GM12878 (cell line): Measurements from ENCODE around the gene KIF9. TPM values are rescaled to one million over a fixed set of nuclear protein-coding genes. Genes with fewer than 3 reads are reported as not detected.
A peak's percentile ranks its signal among the peaks of the same experiment; 100 is the strongest.

Source experiments
- ATAC-seq: fragments of 200-7000 bp; cut with Tn5 transposase; 3 replicates; pipeline ENCODE4 v1.9.1; 2020; ENCODE audit warnings: mild to moderate bottlenecking, moderate library complexity
- Bru-seq: library from RNA; stranded (reverse); fragments of 400-500 nt; gene quantifications from one replicate; lab custom pipeline; 2021; lab: Mats Ljungman, UMichigan
- BruChase-seq, 2 experiments: library from RNA; stranded (reverse); fragments of 400-500 nt; gene quantifications; one replicate each; lab custom pipeline; 2021; lab: Mats Ljungman, UMichigan
- BruUV-seq: library from RNA; stranded (reverse); fragments of 400-500 nt; replicated peaks from 2 replicates; lab custom pipeline; 2021; lab: Mats Ljungman, UMichigan
- CTCF ChIA-PET: fragments of 300-600 bp; sonication (Branson Sonifier 250); formaldehyde crosslinking; extraction: SDS; loops from one replicate; lab custom pipeline; 2021; ENCODE audit warnings: inconsistent platforms; lab: Yijun Ruan, JAX
- POLR2A ChIA-PET: fragments of 350-600 bp; formaldehyde crosslinking; extraction: SDS; loops from one replicate; lab custom pipeline; 2021; ENCODE audit warnings: inconsistent platforms; lab: Charles Lee
- RAD21 ChIA-PET: fragments of 300-600 bp; sonication (Branson Sonifier 250); formaldehyde crosslinking; loops from one replicate; lab custom pipeline; 2023; ENCODE audit warnings: antibody characterized with exemption; ENCODE audit not compliant: unreplicated experiment; lab: Charles Lee
- SMC1A ChIA-PET: fragments of 300-600 bp; sonication (Branson Sonifier 250); formaldehyde crosslinking; loops from one replicate; lab custom pipeline; 2023; ENCODE audit not compliant: unreplicated experiment, uncharacterized antibody; lab: Charles Lee
- DNase-seq: peaks from one replicate; pipeline ENCODE4 v3.0.0-alpha.2; 2011; ENCODE audit warnings: low read depth, low spot score
- FAIRE-seq: peaks from 3 replicates; lab custom pipeline; 2011; peaks lifted over from hg19 to GRCh38; lab: Jason Lieb, UNC
- H2AFZ ChIP-seq: 2 replicates; pipeline ENCODE4 v1.6.0; 2011; ENCODE audit warnings: low read depth, low read length, control low read depth; ENCODE audit not compliant: control insufficient read depth
- H3K27ac ChIP-seq: 2 replicates; pipeline ENCODE4 v1.5.1; 2011; ENCODE audit warnings: control low read depth; ENCODE audit not compliant: control insufficient read depth, insufficient read depth
- H3K27me3 ChIP-seq, 2 experiments: replicated peaks in 1 of 2; 2 replicates each; pipeline versions ENCODE4 v1.6.0 to v1.6.1; 2011; ENCODE audit warnings: low read length in 1 of 2; ENCODE audit not compliant: control insufficient read depth in 2 of 2, insufficient read depth in 2 of 2
- H3K36me3 ChIP-seq, 2 experiments: 2 replicates each; pipeline ENCODE4 v1.5.1; 2011; ENCODE audit warnings: low read length in 1 of 2; ENCODE audit not compliant: control insufficient read depth in 2 of 2, insufficient read depth in 2 of 2
- H3K4me1 ChIP-seq: 2 replicates; pipeline ENCODE4 v1.6.1; 2011; ENCODE audit warnings: mild to moderate bottlenecking, low read length, moderate library complexity, mixed read lengths; ENCODE audit not compliant: control insufficient read depth, insufficient read depth
- H3K4me2 ChIP-seq: 2 replicates; pipeline ENCODE4 v1.6.0; 2011; ENCODE audit warnings: control low read depth; ENCODE audit not compliant: control insufficient read depth, insufficient read depth
- H3K4me3 ChIP-seq: fragments of 200-600 bp; sonication (generic); 2 replicates; pipeline ENCODE4 v1.5.1; 2016
- H3K79me2 ChIP-seq: 2 replicates; pipeline ENCODE4 v1.6.0; 2011; ENCODE audit warnings: low read length; ENCODE audit not compliant: control insufficient read depth, insufficient read depth
- H3K9ac ChIP-seq: 2 replicates; pipeline ENCODE4 v1.8.0; 2011; ENCODE audit warnings: low read length, control low read depth, mixed read lengths; ENCODE audit not compliant: control insufficient read depth, insufficient read depth
- H3K9me3 ChIP-seq: replicated peaks from 3 replicates; pipeline ENCODE4 v1.5.1; 2011; ENCODE audit warnings: mild to moderate bottlenecking, low read length; ENCODE audit not compliant: control insufficient read depth, insufficient read depth
- H4K20me1 ChIP-seq: 2 replicates; pipeline ENCODE4 v1.6.0; 2011; ENCODE audit not compliant: control insufficient read depth, insufficient read depth
- BCL3 ChIP-seq: IDR thresholded peaks from 2 replicates; pipeline ENCODE4 v1.6.1; 2011; ENCODE audit warnings: borderline replicate concordance, low read depth, mild to moderate bottlenecking, moderate library complexity, low read length; ENCODE audit not compliant: insufficient read depth, poor library complexity, severe bottlenecking
- CBFB ChIP-seq: IDR thresholded peaks from 2 replicates; pipeline ENCODE4 v1.6.1; 2016; ENCODE audit warnings: antibody characterized with exemption, low read depth
- CREB1 ChIP-seq: IDR thresholded peaks from 2 replicates; pipeline ENCODE4 v1.6.1; 2012; ENCODE audit warnings: low read depth, mild to moderate bottlenecking, inconsistent platforms
- E2F8 ChIP-seq: fragments of 450-650 bp; IDR thresholded peaks from 2 replicates; pipeline ENCODE4 v1.6.1; 2018; ENCODE audit warnings: mild to moderate bottlenecking, low read depth, moderate library complexity; ENCODE audit not compliant: partially characterized antibody
- NFYA ChIP-seq: IDR thresholded peaks from 2 replicates; pipeline ENCODE4 v1.6.1; 2011; ENCODE audit warnings: low read depth, mild to moderate bottlenecking, low read length, improper control_type of control experiment, borderline replicate concordance
- PAX8 ChIP-seq: fragments of 450-650 bp; IDR thresholded peaks from 2 replicates; pipeline ENCODE4 v1.6.1; 2017; ENCODE audit warnings: mild to moderate bottlenecking, moderate library complexity
- SMC3 ChIP-seq: IDR thresholded peaks from 2 replicates; pipeline ENCODE4 v1.6.1; 2011; ENCODE audit warnings: low read length, improper control_type of control experiment, borderline replicate concordance
- SREBF2 ChIP-seq: IDR thresholded peaks from 2 replicates; pipeline ENCODE4 v1.6.1; 2012; ENCODE audit warnings: mild to moderate bottlenecking, low read length
- ZNF274 ChIP-seq: IDR thresholded peaks from one replicate; pipeline ENCODE4 v1.8.0; 2011; ENCODE audit not compliant: insufficient read length, insufficient read depth
- ZNF622 ChIP-seq: fragments of 450-650 bp; IDR thresholded peaks from 2 replicates; pipeline ENCODE4 v1.6.1; 2017; ENCODE audit warnings: mild to moderate bottlenecking, inconsistent platforms
- WGBS: methylation state at CpG from one replicate; pipeline ENCODE4 v1.1.6; 2016; ENCODE audit warnings: low lambda C conversion rate; ENCODE audit not compliant: insufficient replicate concordance, insufficient coverage; ENCODE audit errors: missing lambda C conversion rate; 5-methylcytosine and 5-hydroxymethylcytosine counted together
- in situ Hi-C: fragments of 300-500 bp; cut with MboI; formaldehyde crosslinking; loops from 9 replicates; pipeline ENCODE4 v1.14.3; 2018; ENCODE audit warnings: mixed read lengths
- intact Hi-C: fragments of 100-400 bp; cut with micrococcal nuclease; formaldehyde crosslinking; loops from one replicate; pipeline ENCODE4 v1.14.2; 2022; ENCODE audit not compliant: unreplicated experiment
- long read RNA-seq, 2 experiments: library from polyadenylated mRNA; unstranded; transcript quantifications; one replicate each; pipeline ENCODE4 v2.0.0, GENCODE V29; 2019 to 2020
- polyA minus RNA-seq, 3 experiments: library from RNA; depleted of rRNA, polyadenylated mRNA; stranded (reverse); fragments of >200 nt; gene quantifications; 2 replicates each; pipeline ENCODE4 v1.2.3, GENCODE V29; 2011
- polyA plus RNA-seq, 11 experiments: library from polyadenylated mRNA; depleted of rRNA in 4 of 11; unstranded in 6 of 11; stranded (reverse) in 5 of 11; fragments of >200 nt; fragmentation: Nextera tagmentation in 4 of 11; fragmentation: Illumina TruSeq in 1 of 11; extraction: Ambion mirVana in 4 of 11; extraction: Trizol in 1 of 11; gene quantifications; 1 replicate in 1 of 11; 2 replicates in 10 of 11; pipeline versions ENCODE4 v1.2.1 to v1.2.3, GENCODE V29; 2011 to 2016; ENCODE audit warnings: inconsistent platforms in 2 of 11, missing spikeins in 2 of 11, low read depth in 1 of 11
- total RNA-seq, 4 experiments: library from RNA; depleted of rRNA in 3 of 4; stranded (reverse); fragments of >200 nt in 3 of 4; fragmentation: Illumina TruSeq in 1 of 4; extraction: Trizol in 1 of 4; gene quantifications; 2 replicates each; pipeline versions ENCODE4 v1.2.1 to v1.2.3, GENCODE V29; 2013 to 2021

The KIF9 gene
- total RNA-seq (2013; cell fraction: nucleolus; rRNA removed) = 4.6 and 5.2 TPM in 2 replicates
- total RNA-seq (2014; rRNA removed) = 4.6 and 6.8 TPM in 2 replicates
- 4.1 and 5.2 TPM in 2 replicates for total RNA-seq (2014; rRNA removed; fragmentation: Illumina TruSeq; extraction: Trizol)
- total RNA-seq (2021) = 4.6 and 6.3 TPM in 2 replicates
- polyA plus RNA-seq (2011; ENCODE audit: low read depth) = 2.3 TPM
- 5.3 and 6.7 TPM in 2 replicates for polyA plus RNA-seq (2011; rRNA removed)
- polyA plus RNA-seq (2011; cell fraction: cytosol; rRNA removed) = 4.0 and 4.5 TPM in 2 replicates
- polyA plus RNA-seq (2011; cell fraction: nucleus; rRNA removed) = 5.0 and 5.5 TPM in 2 replicates
- polyA plus RNA-seq (2012) = 3.8 and 4.6 TPM in 2 replicates
- polyA plus RNA-seq (2014; fragmentation: Illumina TruSeq; extraction: Trizol) = 2.7 and 3.0 TPM in 2 replicates
- 1 to 10 TPM; 7.6 to 8.0 TPM for polyA plus RNA-seq (2014; fragmentation: Nextera tagmentation; extraction: Ambion mirVana)
- 5.4 TPM in 2 replicates for polyA plus RNA-seq (2014; rRNA removed)
- polyA plus RNA-seq (2016; fragmentation: Nextera tagmentation; extraction: Ambion mirVana) = 10 to 100 TPM in 1 of 2 experiments, 1 to 10 TPM in 1; 8.2 to 10.2 TPM
- polyA minus RNA-seq (2011; rRNA and poly(A)+ RNA removed) = 2.0 and 2.6 TPM in 2 replicates
- polyA minus RNA-seq (2011; cell fraction: cytosol; rRNA and poly(A)+ RNA removed) = 2.3 and 3.5 TPM in 2 replicates
- 3.5 and 3.9 TPM in 2 replicates for polyA minus RNA-seq (2011; cell fraction: nucleus; rRNA and poly(A)+ RNA removed)
- Bru-seq, nascent RNA = percentile 44 among the genes with signal in this experiment
- BruChase-seq, experiment 1, labeled RNA remaining after a 6-hour chase = percentile 34 among the genes with signal in this experiment
- BruChase-seq, experiment 2, labeled RNA remaining after a 2-hour chase = percentile 40 among the genes with signal in this experiment
- long read RNA-seq, experiment 1, partial matches to known transcripts = 0 of 2 reads
- long read RNA-seq, experiment 1, other reads (novel, unspliced or antisense) = 1 of 2 reads
- long read RNA-seq, experiment 2, transcript KIF9-205 (3 exons, 633 nt) = major isoform, 7 of 26 reads
- long read RNA-seq, experiment 2, partial matches to known transcripts = 3 of 26 reads
- long read RNA-seq, experiment 2, other reads (novel, unspliced or antisense) = 11 of 26 reads

GRCh38 chr3:47282424-47283192, at the start of gene KIF9, which contains the start of gene KLHL18:
Gene KIF9, minus strand, starts transcription at chr3:47282799. Its CDS starts 5,425 bp downstream, at chr3:47277374.
Gene KLHL18, plus strand, starts transcription at chr3:47282944. Its CDS starts 22 bp downstream, at chr3:47282966.
- H3K9me3 ChIP-seq = no peaks in the 10 kb centered on the region
- no TSS peak for BruUV-seq
- peak within 1 kb of the TSS; percentile 74 for H3K4me2 ChIP-seq
- peaks cover 46% of the 10 kb centered on the region for H3K79me2 ChIP-seq
- peak within 1 kb of the TSS; percentile 92 for H3K27ac ChIP-seq
- POLR2A ChIA-PET = interaction anchor here (1.0 to 2.0 kb wide), 7 partner anchors 10 to 118 kb away, joined by 3 to 15 read pairs (median 4); partner anchors contain the start of genes PTPN23 and SETD2
- WGBS = under 1% methylated on average over 67 of the region's 82 CpGs
- FAIRE-seq = peak; percentile 74
- peak; percentile 90 for ATAC-seq
- H3K4me3 ChIP-seq = peak within 1 kb of the TSS; percentile 95
- H3K9ac ChIP-seq = peak within 1 kb of the TSS; percentile 78
- no peaks in the 10 kb centered on the region for H3K36me3 ChIP-seq
- H3K4me1 ChIP-seq = peaks cover 12% of the 10 kb centered on the region
- RAD21 ChIA-PET = interaction anchor here (0.6 to 3.2 kb wide), 10 partner anchors 8 to 118 kb away, joined by 3 to 14 read pairs (median 5); partner anchors contain the start of gene SETD2
- intact Hi-C loops = loop anchor here (1.0 to 10.0 kb wide), 4 partner anchors 42 to 120 kb away; no protein-coding TSS in a partner anchor
- in situ Hi-C loops = no loop called here
- CTCF ChIA-PET = interaction anchor here (0.7 to 3.9 kb wide), 9 partner anchors 9 to 356 kb away, joined by 3 to 21 read pairs (median 4); partner anchors contain the start of gene SETD2
- H3K27me3 ChIP-seq = no peaks in the 10 kb centered on the region
- no peaks in the 10 kb centered on the region for H4K20me1 ChIP-seq
- peak within 1 kb of the TSS; percentile 95 for H2AFZ ChIP-seq
- peak; percentile 89 for DNase-seq
- SMC1A ChIA-PET = interaction anchor here (0.9 to 2.4 kb wide), 8 partner anchors 10 to 117 kb away, joined by 3 to 30 read pairs (median 4); no protein-coding TSS in a partner anchor
- TF ChIP-seq E2F8 (peak; percentile 95), CBFB (no peak; the same call in 1 of the 2 replicates), ZNF274 (no peak), SMC3 (0 out of 2 replicates have a peak, but pooled peaks have one; percentile 19), PAX8 (no peak), NFYA (no peak), ZNF622 (no peak), SREBF2 (no peak), BCL3 (no peak), CREB1 (peak; percentile 97)
